ENCODE data around the gene SKP1.

Gene SKP1

GRCh38 chr5:134175921-134176510, 734 bp downstream of the SKP1 start:
- H3K27ac ChIP-seq (ENCODE audit: low read depth, low read length) = peak overlapping the region; percentile 75
- H3K36me3 ChIP-seq (ENCODE audit: control insufficient read depth, low read length) = peaks cover 37% of the 10 kb centered on the region
- no peaks in the 10 kb centered on the region for H3K9me3 ChIP-seq (ENCODE audit: control insufficient read depth, insufficient read depth, low read length)
- peaks cover 17% of the 10 kb centered on the region for H3K4me1 ChIP-seq (ENCODE audit: control insufficient read depth, low read length)
- peaks cover 19% of the 10 kb centered on the region for H4K20me1 ChIP-seq (ENCODE audit: control insufficient read depth, insufficient read depth, low read depth, low read length)
- no peaks in the 10 kb centered on the region for H3K27me3 ChIP-seq (ENCODE audit: control insufficient read depth, low read length)
- H3F3A ChIP-seq (ENCODE audit: control insufficient read depth, insufficient read depth) = no peaks in the 10 kb centered on the region
- peak overlapping the region; percentile 96 for H3K4me2 ChIP-seq (ENCODE audit: low read length)
- no peaks in the 10 kb centered on the region for H3K9me2 ChIP-seq (replicated peaks; ENCODE audit: control insufficient read depth, low read length)
- TF ChIP-seq CTCF (IDR thresholded peaks at IDR 0.05; ENCODE audit: low read depth, low read length, poor library complexity, severe bottlenecking) = no peak
- H3K4me3 ChIP-seq (ENCODE audit: low read length) = peak overlapping the region; percentile 99
- peaks cover 65% of the 10 kb centered on the region for H3K79me2 ChIP-seq (ENCODE audit: control insufficient read depth, low read length)

DNA sequence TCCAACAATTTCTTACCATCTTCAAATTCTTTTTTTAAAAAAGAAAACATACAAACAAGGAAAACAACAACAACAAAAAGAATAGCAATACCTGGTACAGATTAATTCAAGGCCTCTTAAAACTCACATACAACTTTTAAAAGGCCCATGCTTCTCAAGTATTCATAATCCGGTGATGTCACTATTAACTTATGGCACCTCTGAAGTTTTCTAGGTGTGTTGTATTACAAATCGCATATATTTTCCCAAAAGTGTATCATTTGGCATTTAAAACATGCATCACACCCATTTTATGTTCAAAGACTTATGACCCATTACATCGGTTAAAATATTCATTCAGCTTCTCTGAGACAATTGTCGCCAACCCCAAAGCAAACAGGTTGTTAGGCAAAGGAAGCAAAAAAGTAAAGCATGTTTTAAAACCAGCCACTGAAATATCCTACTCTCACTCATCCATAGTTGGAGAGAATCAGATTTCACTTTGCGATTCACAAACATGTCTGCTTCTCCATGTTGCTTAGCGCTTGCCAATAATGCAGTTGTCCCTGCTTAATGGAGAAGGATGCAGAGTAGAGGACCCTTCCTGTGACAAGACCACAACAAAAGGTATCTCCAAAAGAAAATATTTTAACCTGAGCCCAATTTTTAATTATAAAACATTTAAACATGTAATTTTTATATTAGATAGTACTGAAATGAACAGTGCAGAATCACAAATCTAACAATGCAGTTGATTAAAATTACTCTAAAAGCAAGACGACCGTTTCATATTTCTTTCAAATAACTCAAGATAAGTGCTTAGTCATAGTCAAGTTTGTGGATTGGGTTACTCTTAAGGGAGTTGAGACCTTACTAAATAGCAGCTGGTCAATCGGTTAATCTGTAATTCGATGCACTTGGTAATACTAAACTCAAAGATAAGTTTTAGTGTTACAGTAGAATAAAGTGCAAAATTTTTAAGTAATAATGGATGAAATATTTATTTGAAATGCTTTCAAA, 1.6 kb downstream of the SKP1 start:
- TF ChIP-seq EZH2phosphoT487 (IDR thresholded peaks at IDR 0.05; ENCODE audit: borderline replicate concordance, low read length) (no peak), CTCF (IDR thresholded peaks at IDR 0.05; ENCODE audit: low read depth, low read length, poor library complexity, severe bottlenecking) (no peak)
- peak overlapping the region; percentile 96 for H3K4me2 ChIP-seq (ENCODE audit: low read length)
- H3K27ac ChIP-seq (ENCODE audit: low read depth, low read length) = no peak overlapping the region
- H3K9me2 ChIP-seq (replicated peaks; ENCODE audit: control insufficient read depth, low read length) = no peaks in the 10 kb centered on the region
- H4K20me1 ChIP-seq (ENCODE audit: control insufficient read depth, insufficient read depth, low read depth, low read length) = peaks cover 19% of the 10 kb centered on the region
- no peaks in the 10 kb centered on the region for H3F3A ChIP-seq (ENCODE audit: control insufficient read depth, insufficient read depth)
- no peaks in the 10 kb centered on the region for H3K9me3 ChIP-seq (ENCODE audit: control insufficient read depth, insufficient read depth, low read length)
- peaks cover 46% of the 10 kb centered on the region for H3K36me3 ChIP-seq (ENCODE audit: control insufficient read depth, low read length)
- no peaks in the 10 kb centered on the region for H3K27me3 ChIP-seq (ENCODE audit: control insufficient read depth, low read length)
- peak overlapping the region; percentile 99 for H3K4me3 ChIP-seq (ENCODE audit: low read length)
- H3K79me2 ChIP-seq (ENCODE audit: control insufficient read depth, low read length) = peaks cover 74% of the 10 kb centered on the region
- H3K4me1 ChIP-seq (ENCODE audit: control insufficient read depth, low read length) = peaks cover 17% of the 10 kb centered on the region

- H3K79me2 ChIP-seq (ENCODE audit: control insufficient read depth, low read length) = peaks cover 91% of the 10 kb centered on the region
- H3K36me3 ChIP-seq (ENCODE audit: control insufficient read depth, low read length) = peaks cover 70% of the 10 kb centered on the region
- H3K4me3 ChIP-seq (ENCODE audit: low read length) = no peak overlapping the region
- H3F3A ChIP-seq (ENCODE audit: control insufficient read depth, insufficient read depth) = no peaks in the 10 kb centered on the region
- no peak overlapping the region for H3K4me2 ChIP-seq (ENCODE audit: low read length)
- peaks cover 19% of the 10 kb centered on the region for H4K20me1 ChIP-seq (ENCODE audit: control insufficient read depth, insufficient read depth, low read depth, low read length)
- no peaks in the 10 kb centered on the region for H3K27me3 ChIP-seq (ENCODE audit: control insufficient read depth, low read length)
- no peaks in the 10 kb centered on the region for H3K9me2 ChIP-seq (replicated peaks; ENCODE audit: control insufficient read depth, low read length)
- TF ChIP-seq EZH2phosphoT487 (IDR thresholded peaks at IDR 0.05; ENCODE audit: borderline replicate concordance, low read length) = no peak
- TF ChIP-seq CTCF (IDR thresholded peaks at IDR 0.05; ENCODE audit: low read depth, low read length, poor library complexity, severe bottlenecking) = no peak
- peaks cover 11% of the 10 kb centered on the region for H3K4me1 ChIP-seq (ENCODE audit: control insufficient read depth, low read length)
- H3K27ac ChIP-seq (ENCODE audit: low read depth, low read length) = no peak overlapping the region
- H3K9me3 ChIP-seq (ENCODE audit: control insufficient read depth, insufficient read depth, low read length) = no peaks in the 10 kb centered on the region
Measured at GRCh38 chr5:134171972-134172371, 4.8 kb downstream of the SKP1 start.

Measured in DOHH2 (cell line).